HG03066 (cell line): Measurements from ENCODE around the gene SLC25A2.
"Not testable (repeated sequence)": the region's sequence is repeated elsewhere in the genome, so short reads cannot be mapped to it uniquely, and the experiment has no call there.

Experiments
- ATAC-seq: cut with Tn5 transposase; IDR thresholded peaks from one replicate; pipeline ENCODE4 v1.9.1; 2021; ENCODE audit warnings: low read depth; ENCODE audit not compliant: unreplicated experiment

SLC25A2 gene

DNA sequence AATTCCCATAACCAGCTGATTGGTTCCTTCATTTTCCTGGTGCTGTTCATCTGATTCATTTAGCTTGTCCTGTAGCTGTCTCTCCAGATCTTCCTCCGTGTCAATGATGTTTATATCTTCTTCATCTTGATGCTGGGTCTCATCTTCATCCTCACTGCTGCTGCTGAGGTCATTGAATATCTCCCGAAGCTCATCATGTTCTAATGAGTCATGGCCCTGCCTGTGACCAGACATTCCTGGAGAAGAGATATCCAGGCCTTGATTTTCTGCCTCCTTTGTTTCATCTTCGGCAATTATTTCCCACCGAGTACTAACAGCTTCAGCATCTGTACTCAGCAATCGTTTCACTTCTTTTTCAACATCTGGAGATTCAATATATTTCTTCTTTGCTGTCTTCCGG is 15.4 kb upstream of the SLC25A2 start:
- no peak for ATAC-seq

DNA sequence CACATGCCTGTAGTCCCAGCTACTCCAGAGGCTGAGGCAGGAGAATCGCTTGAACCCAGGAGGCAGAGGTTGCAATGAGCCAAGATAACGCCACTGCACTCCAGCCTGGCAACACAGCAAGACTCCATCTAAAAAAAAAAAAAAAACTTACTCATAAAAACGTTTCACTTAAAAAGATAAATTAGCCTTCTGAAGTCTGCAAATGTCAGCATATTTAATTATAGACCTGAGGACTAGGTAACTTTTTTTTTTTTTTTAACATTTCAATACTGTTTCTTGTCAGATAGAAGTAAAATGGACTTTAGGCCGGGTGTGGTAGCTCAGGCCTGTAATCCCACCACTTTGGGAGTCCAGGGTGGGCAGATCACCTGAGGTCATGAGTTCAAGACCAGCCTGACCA is 13.1 kb upstream of the SLC25A2 start:
- ATAC-seq: not testable (repeated sequence)

DNA sequence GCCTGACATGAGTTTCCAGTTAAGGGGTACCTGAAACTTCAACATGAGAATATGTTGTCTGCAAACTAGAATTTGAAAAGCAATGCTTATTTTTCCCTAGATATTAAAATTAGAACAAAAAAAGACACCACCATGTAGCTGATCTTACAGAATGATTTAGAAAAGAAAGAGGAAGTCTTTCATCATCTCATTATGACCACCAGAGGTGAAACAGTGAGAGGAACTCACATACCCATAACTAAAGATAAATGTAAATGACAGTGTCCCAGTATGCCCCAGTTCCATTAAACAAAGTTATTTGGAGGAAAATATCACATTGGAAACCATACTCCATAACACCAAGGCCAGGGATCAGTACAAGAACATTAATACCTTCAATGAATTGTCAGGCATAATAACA is 9.9 kb upstream of the SLC25A2 start:
- ATAC-seq: no peak

DNA sequence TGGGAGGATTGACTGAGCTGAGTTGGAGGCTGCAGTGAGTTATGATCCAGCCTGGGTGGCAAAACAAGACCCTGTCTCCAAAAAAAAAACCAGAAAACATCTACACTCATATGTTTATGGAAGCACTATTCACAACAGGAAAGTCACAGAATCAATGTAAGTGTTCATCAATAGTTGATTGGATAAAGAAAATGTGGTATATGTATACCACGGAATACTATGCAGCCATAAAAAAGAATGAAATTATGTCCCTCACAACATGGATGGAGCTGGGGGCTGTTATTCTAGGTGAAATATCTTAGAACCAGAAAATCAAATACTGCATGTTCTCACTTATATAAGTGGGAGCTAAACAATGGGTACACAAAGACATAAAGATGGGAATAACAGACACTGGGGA is 2.8 kb upstream of the SLC25A2 start:
- no peak for ATAC-seq

DNA sequence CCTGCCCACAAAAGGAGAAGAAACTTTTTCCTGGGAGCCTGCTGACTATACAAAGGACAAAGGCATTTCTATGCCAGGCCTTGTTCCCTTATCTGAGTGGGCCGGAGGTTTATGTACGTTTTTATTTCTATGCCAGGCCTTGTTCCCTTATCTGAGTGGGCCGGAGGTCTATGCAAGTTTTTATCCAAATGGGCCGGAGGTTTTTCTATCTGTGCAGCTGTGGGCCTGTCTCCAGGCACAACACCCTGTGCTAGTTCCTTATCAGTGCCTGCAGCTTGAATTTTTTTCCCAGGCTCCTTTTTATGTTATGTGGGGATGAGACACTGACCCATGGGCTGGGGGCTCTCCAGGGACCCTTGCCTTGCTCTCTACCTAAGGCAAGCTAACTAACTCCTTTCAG is 5.5 kb downstream of the SLC25A2 start:
- no peak for ATAC-seq

DNA sequence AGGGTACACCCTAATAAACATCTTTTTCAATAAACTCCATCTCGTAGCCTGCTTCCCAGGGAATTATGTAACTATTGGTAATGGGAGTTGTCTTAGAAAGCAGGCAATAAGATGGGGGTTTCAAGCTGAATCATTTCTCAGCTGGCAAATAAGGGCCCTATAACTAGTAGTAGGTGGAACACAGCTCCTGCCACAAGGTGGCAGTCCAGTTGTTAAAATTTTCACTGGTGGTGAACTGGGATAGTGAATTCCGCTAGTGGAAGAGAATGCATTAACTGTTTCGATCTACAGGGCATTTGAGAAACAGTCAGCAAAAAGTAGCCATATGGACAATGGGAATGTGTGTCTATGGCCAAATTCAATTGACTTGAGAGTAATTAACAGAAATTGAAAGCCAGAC is 30.9 kb downstream of the SLC25A2 start:
- no peak for ATAC-seq

DNA sequence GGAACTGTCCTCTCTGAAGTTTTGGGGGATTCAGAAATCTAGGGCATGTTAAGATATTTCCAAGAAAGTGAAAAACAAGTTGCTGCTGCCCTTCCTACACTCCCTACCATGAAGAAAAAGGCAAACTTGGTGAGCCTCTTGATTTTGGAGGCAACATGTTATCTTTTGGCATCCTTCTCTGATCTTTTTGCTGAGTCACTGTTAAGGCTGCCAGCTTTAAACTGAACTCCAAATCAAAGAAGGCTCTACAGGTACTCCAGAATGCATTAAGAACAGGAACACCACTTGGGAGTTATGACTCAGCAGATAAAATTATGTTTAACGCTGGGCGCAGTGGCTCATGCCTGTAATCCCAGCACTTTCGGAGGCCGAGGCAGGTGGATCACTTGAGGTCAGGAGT is 34.7 kb downstream of the SLC25A2 start:
- no peak for ATAC-seq

DNA sequence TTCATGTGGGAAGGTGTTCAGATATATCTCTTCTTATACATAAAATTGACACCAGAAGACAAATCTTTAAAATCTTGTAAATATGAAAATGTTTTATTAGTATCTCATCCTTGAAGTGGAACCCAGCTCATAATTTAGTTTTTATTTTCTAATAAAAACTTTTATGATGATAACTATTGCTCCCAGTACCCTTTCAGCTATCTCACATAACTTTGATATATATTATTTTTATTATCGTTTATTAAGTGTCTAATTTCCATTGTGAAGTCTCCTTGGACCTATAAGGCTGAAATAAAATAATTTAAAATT is 42.7 kb downstream of the SLC25A2 start:
- no peak for ATAC-seq

DNA sequence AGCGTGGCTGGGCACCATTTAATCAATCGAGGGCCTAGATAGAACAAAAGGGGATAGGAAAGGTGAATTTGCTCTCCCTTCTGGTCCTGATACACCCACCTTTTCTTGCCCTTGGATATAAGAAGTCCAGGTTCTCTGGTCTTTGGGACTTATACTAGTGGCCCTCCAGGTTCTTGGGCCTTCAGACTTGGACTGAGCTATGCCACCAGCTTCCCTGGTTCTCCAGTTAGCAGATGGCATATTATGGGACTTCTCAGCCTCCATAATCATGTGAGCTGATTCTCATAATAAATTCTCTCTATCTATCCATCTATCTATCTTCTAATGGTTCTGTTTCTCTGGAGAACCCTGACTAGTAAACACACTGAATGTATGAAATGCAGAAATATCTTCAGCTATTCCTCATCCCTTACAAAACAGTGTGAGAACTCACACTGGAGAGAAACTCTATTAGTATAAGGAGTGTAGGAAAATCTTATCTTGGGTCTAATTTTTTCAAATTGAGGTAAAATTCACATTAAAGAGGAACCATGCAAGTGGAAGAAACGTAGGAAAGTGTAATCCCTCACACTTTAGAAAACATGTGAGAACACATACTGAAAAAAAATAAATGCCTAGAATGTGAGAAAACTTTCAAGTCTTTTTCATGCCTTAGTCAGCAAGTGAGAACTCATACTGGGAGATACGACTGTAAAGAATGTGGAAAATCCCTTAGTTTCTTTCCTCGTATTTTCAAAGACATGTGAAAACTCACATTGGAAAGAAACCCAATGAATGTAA is 43.2 kb downstream of the SLC25A2 start:
- no peak for ATAC-seq

DNA sequence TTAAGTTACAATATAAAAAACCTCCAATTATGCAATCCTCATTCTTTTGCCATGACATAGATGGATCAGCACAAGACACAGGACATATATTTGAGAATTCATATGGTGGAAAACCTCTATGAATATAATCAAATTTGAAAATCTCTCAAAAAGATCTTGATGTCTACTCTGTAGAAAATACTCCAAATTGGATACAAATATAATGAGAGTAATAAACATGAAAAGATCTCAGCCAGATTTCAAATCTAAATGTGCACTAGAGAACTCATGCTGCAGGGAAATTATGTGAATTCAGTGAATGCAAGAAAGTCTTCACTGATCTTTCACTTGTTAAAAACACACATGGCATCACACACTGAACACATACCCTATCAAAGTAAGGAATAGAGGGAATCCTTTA is 44.9 kb downstream of the SLC25A2 start:
- ATAC-seq: no peak

DNA sequence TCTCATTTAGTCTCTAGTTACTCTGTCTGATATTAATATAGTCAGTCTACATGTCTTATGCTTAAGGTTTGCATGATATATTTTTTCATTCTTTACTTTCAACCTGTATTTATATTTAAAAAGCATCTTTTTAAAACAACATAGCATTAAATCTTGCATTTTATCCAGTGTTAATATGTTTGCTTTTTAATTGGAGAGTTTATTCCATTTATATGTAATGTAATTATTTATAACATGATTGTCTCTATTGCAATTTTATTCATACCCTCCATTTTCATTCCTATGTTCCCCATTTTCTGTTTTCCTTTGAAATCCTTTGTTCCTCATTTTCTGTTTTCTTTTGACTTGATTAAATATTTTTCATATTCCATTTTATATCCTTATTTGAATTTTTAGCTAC is 45.4 kb downstream of the SLC25A2 start:
- no peak for ATAC-seq
